Measurements from ENCODE around the gene CNTN4.

- TF ChIP-seq CTCF (IDR thresholded peaks at IDR 0.05) (no peak), POLR2A (IDR thresholded peaks at IDR 0.05) (no peak)
These were observed 757.8 kb downstream of the CNTN4 start for GRCh38 chr3:2856138-2857133.
